Activated CD8-positive, alpha-beta T cell treated with anti-CD3 and anti-CD28 coated beads for 36 hours (primary cell): ENCODE results near the gene TMPRSS11A. TPM values are rescaled to one million over a fixed set of nuclear protein-coding genes. Genes with fewer than 3 reads are reported as not detected.

Experiments used
- ATAC-seq: fragments of 200-7000 bp; cut with Tn5 transposase; one replicate; pipeline ENCODE4 v1.10.0; 2021; ENCODE audit warnings: mild to moderate bottlenecking, moderate library complexity
- CTCF ChIA-PET: fragments of 350-600 bp; sonication (Branson Sonifier 250); formaldehyde crosslinking; loops from one replicate; lab custom pipeline; 2021; ENCODE audit warnings: antibody characterized with exemption; lab: Charles Lee
- POLR2A ChIA-PET: fragments of 350-600 bp; sonication (Branson Sonifier 250); formaldehyde crosslinking; loops from one replicate; lab custom pipeline; 2021; ENCODE audit warnings: antibody characterized with exemption; lab: Charles Lee
- DNase-seq: peaks from one replicate; pipeline ENCODE4 v3.0.0-alpha.2; 2020
- H3K27ac Mint-ChIP-seq: one replicate; pipeline ENCODE4 v1.8.0; 2021; ENCODE audit warnings: mild to moderate bottlenecking, mixed read lengths
- H3K27me3 Mint-ChIP-seq: one replicate; pipeline ENCODE4 v1.8.0; 2021; ENCODE audit warnings: mixed read lengths
- H3K36me3 Mint-ChIP-seq: one replicate; pipeline ENCODE4 v1.8.0; 2021; ENCODE audit warnings: low read depth, mixed read lengths
- H3K4me1 Mint-ChIP-seq: one replicate; pipeline ENCODE4 v1.8.0; 2021; ENCODE audit warnings: low read depth, mixed read lengths
- H3K4me3 Mint-ChIP-seq: one replicate; pipeline ENCODE4 v1.8.0; 2021; ENCODE audit warnings: mild to moderate bottlenecking, moderate library complexity, mixed read lengths
- H3K9me3 Mint-ChIP-seq: one replicate; pipeline ENCODE4 v1.8.0; 2021; ENCODE audit warnings: mixed read lengths
- intact Hi-C: fragments of 100-400 bp; cut with micrococcal nuclease; formaldehyde crosslinking; loops from one replicate; pipeline ENCODE4 v1.10.0; 2022
- total RNA-seq, 2 experiments: library from RNA; stranded (reverse); gene quantifications; one replicate each; pipeline ENCODE4 v1.2.3, GENCODE V29; 2021
- TF ChIP-seq, protein P1 (sequence below): fragments of 200-600 bp; IDR thresholded peaks from one replicate; pipeline ENCODE4 v1.8.0; 2022; ENCODE audit warnings: antibody characterized with exemption, mild to moderate bottlenecking

The TMPRSS11A gene
- total RNA-seq, 2 experiments from 2014 or later = not detected

GRCh38 chr4:67940506-67940905 is 22.8 kb downstream of the TMPRSS11A start:
- Mint-ChIP-seq H3K9me3 (peaks cover 3% of the 10 kb centered on the region), H3K27ac (no peak overlapping the region), H3K4me1 (no peaks in the 10 kb centered on the region), H3K27me3 (no peaks in the 10 kb centered on the region), H3K36me3 (no peaks in the 10 kb centered on the region), H3K4me3 (no peak overlapping the region)
- POLR2A ChIA-PET = no interaction called here
- TF ChIP-seq, protein P1, sequence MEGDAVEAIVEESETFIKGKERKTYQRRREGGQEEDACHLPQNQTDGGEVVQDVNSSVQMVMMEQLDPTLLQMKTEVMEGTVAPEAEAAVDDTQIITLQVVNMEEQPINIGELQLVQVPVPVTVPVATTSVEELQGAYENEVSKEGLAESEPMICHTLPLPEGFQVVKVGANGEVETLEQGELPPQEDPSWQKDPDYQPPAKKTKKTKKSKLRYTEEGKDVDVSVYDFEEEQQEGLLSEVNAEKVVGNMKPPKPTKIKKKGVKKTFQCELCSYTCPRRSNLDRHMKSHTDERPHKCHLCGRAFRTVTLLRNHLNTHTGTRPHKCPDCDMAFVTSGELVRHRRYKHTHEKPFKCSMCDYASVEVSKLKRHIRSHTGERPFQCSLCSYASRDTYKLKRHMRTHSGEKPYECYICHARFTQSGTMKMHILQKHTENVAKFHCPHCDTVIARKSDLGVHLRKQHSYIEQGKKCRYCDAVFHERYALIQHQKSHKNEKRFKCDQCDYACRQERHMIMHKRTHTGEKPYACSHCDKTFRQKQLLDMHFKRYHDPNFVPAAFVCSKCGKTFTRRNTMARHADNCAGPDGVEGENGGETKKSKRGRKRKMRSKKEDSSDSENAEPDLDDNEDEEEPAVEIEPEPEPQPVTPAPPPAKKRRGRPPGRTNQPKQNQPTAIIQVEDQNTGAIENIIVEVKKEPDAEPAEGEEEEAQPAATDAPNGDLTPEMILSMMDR = no peak
- CTCF ChIA-PET = interaction anchor here (0.6 kb wide), 1 partner anchor 1847 kb away, joined by 3 read pairs; no protein-coding TSS in a partner anchor
- ATAC-seq (no peak), DNase-seq (no peak)
- intact Hi-C loops = no loop called here

DNA sequence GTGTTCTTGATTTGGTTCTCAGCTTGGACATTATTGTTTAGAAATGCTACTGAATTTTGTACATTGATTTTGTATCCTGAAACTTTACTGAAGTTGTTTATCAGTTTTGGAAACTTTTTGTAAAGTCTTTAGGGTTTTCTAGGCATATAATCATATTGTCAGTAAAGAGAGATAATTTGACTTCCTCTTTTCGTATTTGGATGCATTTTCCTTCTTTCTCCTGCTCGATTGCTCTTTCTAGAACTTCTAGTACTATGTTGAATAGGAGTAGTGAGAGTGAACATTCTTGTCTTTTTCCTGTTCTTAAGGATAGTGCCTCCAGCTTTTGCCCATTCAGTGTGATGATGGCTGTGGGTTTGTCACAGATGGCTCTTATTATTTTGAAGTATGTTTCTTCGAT is 24.1 kb downstream of the TMPRSS11A start:
- no peak overlapping the region for H3K4me3 Mint-ChIP-seq
- intact Hi-C loops = no loop called here
- CTCF ChIA-PET = no interaction called here
- no peaks in the 10 kb centered on the region for H3K4me1 Mint-ChIP-seq
- no peak overlapping the region for H3K27ac Mint-ChIP-seq
- ATAC-seq (no peak), DNase-seq (no peak)
- H3K27me3 Mint-ChIP-seq = no peaks in the 10 kb centered on the region
- POLR2A ChIA-PET = no interaction called here
- TF ChIP-seq, protein P1 = no peak
- H3K9me3 Mint-ChIP-seq = peaks cover 3% of the 10 kb centered on the region
- H3K36me3 Mint-ChIP-seq = no peaks in the 10 kb centered on the region

GRCh38 chr4:67935888-67936287 is 27.4 kb downstream of the TMPRSS11A start:
- TF ChIP-seq, protein P1 = no peak
- Mint-ChIP-seq H3K27me3 (peaks cover 6% of the 10 kb centered on the region), H3K9me3 (peaks cover 3% of the 10 kb centered on the region), H3K4me1 (no peaks in the 10 kb centered on the region), H3K4me3 (no peak overlapping the region), H3K36me3 (no peaks in the 10 kb centered on the region), H3K27ac (no peak overlapping the region)
- ATAC-seq = no peak
- no peak for DNase-seq
- ChIA-PET CTCF (no interaction called here), POLR2A (no interaction called here)
- intact Hi-C loops = no loop called here

GRCh38 chr4:67934628-67935027 is 28.7 kb downstream of the TMPRSS11A start:
- ATAC-seq = no peak
- CTCF ChIA-PET = no interaction called here
- POLR2A ChIA-PET = no interaction called here
- H3K36me3 Mint-ChIP-seq = no peaks in the 10 kb centered on the region
- intact Hi-C loops = no loop called here
- H3K4me3 Mint-ChIP-seq = no peak overlapping the region
- H3K4me1 Mint-ChIP-seq = no peaks in the 10 kb centered on the region
- H3K27ac Mint-ChIP-seq = no peak overlapping the region
- H3K27me3 Mint-ChIP-seq = peaks cover 6% of the 10 kb centered on the region
- DNase-seq = no peak
- TF ChIP-seq, protein P1 = no peak
- peaks cover 3% of the 10 kb centered on the region for H3K9me3 Mint-ChIP-seq

DNA sequence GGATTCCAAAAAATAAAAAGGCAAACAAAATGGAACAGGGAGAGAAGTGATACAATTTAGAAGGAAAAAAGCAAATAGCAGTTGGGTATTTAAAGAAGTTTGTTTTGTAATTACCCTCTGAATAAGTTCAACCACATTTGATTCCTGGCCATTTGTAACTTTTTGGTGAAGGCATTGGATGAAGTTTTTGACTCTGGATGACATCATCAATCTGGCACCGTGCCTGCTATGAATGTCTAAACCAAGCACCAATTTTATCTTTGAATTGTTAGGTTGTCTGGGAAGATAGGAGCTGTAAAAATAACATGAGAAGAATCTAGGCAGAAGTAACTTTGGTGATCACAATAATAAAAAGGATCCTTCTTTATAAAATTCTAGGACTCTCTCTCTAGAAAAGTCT is 29.5 kb downstream of the TMPRSS11A start:
- intact Hi-C loops = no loop called here
- TF ChIP-seq, protein P1 = no peak
- no peak overlapping the region for H3K4me3 Mint-ChIP-seq
- peaks cover 3% of the 10 kb centered on the region for H3K9me3 Mint-ChIP-seq
- POLR2A ChIA-PET = no interaction called here
- peaks cover 6% of the 10 kb centered on the region for H3K27me3 Mint-ChIP-seq
- no peaks in the 10 kb centered on the region for H3K36me3 Mint-ChIP-seq
- no peak overlapping the region for H3K27ac Mint-ChIP-seq
- CTCF ChIA-PET = no interaction called here
- ATAC-seq (no peak), DNase-seq (no peak)
- no peaks in the 10 kb centered on the region for H3K4me1 Mint-ChIP-seq
